K562 (cell line): Measurements from ENCODE around the gene SCARF1. TPM values are rescaled to one million over a fixed set of nuclear protein-coding genes. Genes with fewer than 3 reads are reported as not detected.
A peak's percentile ranks its signal among the peaks of the same experiment; 100 is the strongest.

Experiments used
- ASH1L ChIP-seq: fragments of 450-650 bp; IDR thresholded peaks from 2 replicates; pipeline ENCODE4 v1.6.1; 2018; ENCODE audit warnings: borderline replicate concordance, mild to moderate bottlenecking, low read depth; ENCODE audit not compliant: partially characterized antibody
- GATAD2B ChIP-seq: fragments of 450-650 bp; IDR thresholded peaks from 2 replicates; pipeline ENCODE4 v1.6.1; 2017; ENCODE audit warnings: mild to moderate bottlenecking, borderline replicate concordance
- HNRNPLL ChIP-seq: fragments of 200-400 bp; formaldehyde crosslinking; IDR thresholded peaks from 2 replicates; pipeline ENCODE4 v1.6.1; 2017; ENCODE audit warnings: low read length, low read depth, mild to moderate bottlenecking; ENCODE audit not compliant: poor library complexity, severe bottlenecking
- RBM15 ChIP-seq: fragments of 200-400 bp; formaldehyde crosslinking; IDR thresholded peaks from 2 replicates; pipeline ENCODE4 v1.6.1; 2018; ENCODE audit warnings: mild to moderate bottlenecking, low read length, moderate library complexity; ENCODE audit not compliant: insufficient read depth
- RBM22 ChIP-seq: fragments of 200-400 bp; formaldehyde crosslinking; IDR thresholded peaks from 2 replicates; pipeline ENCODE4 v1.6.1; 2018; ENCODE audit warnings: low read length, low read depth; ENCODE audit not compliant: poor library complexity, severe bottlenecking
- RHOXF2B ChIP-seq: fragments of 250-450 bp; sonication (Bioruptor Pico); conservative IDR thresholded peaks from 2 replicates; pipeline ENCODE4 v1.5.1; 2021
- SMAD4 ChIP-seq: fragments of 250-450 bp; sonication (Bioruptor Pico); conservative IDR thresholded peaks from 2 replicates; pipeline ENCODE4 v1.8.0; 2021; ENCODE audit warnings: inconsistent platforms, mild to moderate bottlenecking, moderate library complexity
- SUPT5H ChIP-seq: fragments of 450-650 bp; IDR thresholded peaks from 2 replicates; pipeline ENCODE4 v1.6.1; 2016
- TCFL5 ChIP-seq: fragments of 250-450 bp; sonication (Bioruptor Pico); conservative IDR thresholded peaks from 2 replicates; pipeline ENCODE4 v1.6.1; 2021; ENCODE audit warnings: mild to moderate bottlenecking, moderate library complexity, matching md5 sums
- U2AF2 ChIP-seq: fragments of 200-400 bp; formaldehyde crosslinking; optimal IDR thresholded peaks from 2 replicates; pipeline ENCODE3; 2017; ENCODE audit warnings: low read depth, mild to moderate bottlenecking, low read length
- YY1 ChIP-seq, 3 experiments: IDR thresholded peaks; 2 replicates each; pipeline ENCODE4 v1.6.1; 2011; ENCODE audit warnings: low read length in 2 of 3, mild to moderate bottlenecking in 2 of 3, moderate library complexity in 2 of 3, borderline replicate concordance in 1 of 3, control low read depth in 1 of 3, low read depth in 1 of 3; ENCODE audit not compliant: insufficient read depth in 3 of 3, insufficient replicate concordance in 2 of 3, control insufficient read depth in 1 of 3, insufficient read length in 1 of 3; ENCODE audit errors: extremely low read depth in 1 of 3
- ZBTB7A ChIP-seq: IDR thresholded peaks from 2 replicates; pipeline ENCODE4 v1.6.1; 2011; ENCODE audit warnings: low read depth, mild to moderate bottlenecking, low read length, moderate library complexity, borderline replicate concordance; ENCODE audit not compliant: control insufficient read depth
- ZNF75A ChIP-seq: fragments of 450-650 bp; formaldehyde crosslinking; IDR thresholded peaks from 2 replicates; pipeline ENCODE4 v1.4.0; 2020; ENCODE audit warnings: mild to moderate bottlenecking
- polyA plus RNA-seq, 8 experiments: library from polyadenylated mRNA; depleted of rRNA in 4 of 8; stranded (reverse) in 5 of 8; unstranded in 3 of 8; fragments of >200 nt; fragmentation: Nextera tagmentation in 2 of 8; fragmentation: Illumina TruSeq in 1 of 8; extraction: Ambion mirVana in 2 of 8; extraction: Trizol in 1 of 8; gene quantifications; 2 replicates each; pipeline versions ENCODE4 v1.2.1 to v1.2.3, GENCODE V29; 2011 to 2014; ENCODE audit warnings: inconsistent platforms in 1 of 8, missing spikeins in 1 of 8
- total RNA-seq, 7 experiments: library from RNA; depleted of rRNA in 6 of 7; stranded (reverse); fragments of >200 nt in 6 of 7; fragmentation: Illumina TruSeq in 2 of 7; extraction: Trizol in 2 of 7; gene quantifications; 2 replicates each; pipeline versions ENCODE4 v1.2.1 to v1.2.3, GENCODE V29; 2011 to 2021; ENCODE audit warnings: low replicate concordance in 1 of 7
- TF ChIP-seq, protein P1 (sequence below): fragments of 450-650 bp; formaldehyde crosslinking; IDR thresholded peaks from 2 replicates; pipeline ENCODE4 v1.4.0; 2020; ENCODE audit warnings: mild to moderate bottlenecking
- TF ChIP-seq, protein P2 (sequence below): sonication (generic); formaldehyde crosslinking; IDR thresholded peaks from 2 replicates; pipeline ENCODE4 v1.8.0; 2022; ENCODE audit warnings: missing genetic modification reagents, mild to moderate bottlenecking, borderline replicate concordance
- TF ChIP-seq, protein P3 (sequence below): sonication (generic); formaldehyde crosslinking; IDR thresholded peaks from 2 replicates; pipeline ENCODE4 v1.8.0; 2023; ENCODE audit warnings: mild to moderate bottlenecking, missing genetic modification reagents
- TF ChIP-seq, protein P4 (sequence below): fragments of 450-650 bp; IDR thresholded peaks from 2 replicates; pipeline ENCODE4 v1.6.1; 2016; ENCODE audit warnings: mild to moderate bottlenecking

SCARF1 gene
- total and polyA plus RNA-seq, 9 of the 15 experiments (the other 6 are each of a cell fraction or from before 2014, with no cell fraction given): 0.04 to 2.1 (median 0.63) TPM

DNA sequence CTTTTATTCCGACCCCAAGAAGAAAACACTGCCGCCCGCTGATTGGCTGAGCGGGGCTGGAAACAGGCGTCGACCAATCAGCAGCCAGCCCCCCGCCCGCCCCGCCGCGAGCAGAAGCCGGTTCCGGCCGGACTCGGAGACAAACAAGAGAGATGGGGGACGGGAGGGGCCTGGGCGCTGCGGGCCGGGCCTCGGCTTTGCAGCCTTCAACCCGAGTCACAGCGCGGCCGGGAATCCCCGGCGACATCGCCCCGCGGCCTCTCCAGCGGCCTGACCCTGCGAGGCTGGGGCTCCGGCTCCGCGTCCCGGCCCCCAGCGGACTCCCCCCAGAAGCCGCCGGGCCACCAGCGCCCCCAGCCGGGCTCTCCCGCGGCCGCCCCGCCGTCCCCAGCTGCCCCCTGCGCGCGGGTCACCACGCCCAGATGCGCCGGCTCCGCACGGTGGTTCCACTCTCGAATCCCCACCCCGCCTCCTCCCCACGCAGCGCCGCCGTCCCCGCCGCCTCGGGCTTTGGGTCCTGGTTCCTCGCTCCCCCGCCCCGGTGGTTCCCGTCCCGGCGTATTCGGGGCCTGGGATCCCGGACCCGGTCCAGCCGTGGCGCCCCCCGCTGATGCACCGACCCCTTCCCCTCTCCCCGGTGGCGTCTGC is 16.6 kb downstream of the SCARF1 start (continued):
- TF ChIP-seq ZBTB7A (peak; percentile 48; the same call in 1 of the 2 replicates), HNRNPLL (peak; percentile 51), SUPT5H (0 out of 2 replicates have a peak, but pooled peaks have one; percentile 4), GATAD2B (peak; percentile 77; the same call in 1 of the 2 replicates), ASH1L (peak; percentile 17), RBM15 (no peak), ZNF75A (CRISPR knock-in tag) (no peak), TCFL5 (CRISPR knock-in tag) (no peak), RBM22 (no peak), SMAD4 (CRISPR knock-in tag) (peak; percentile 81), YY1 (IDR thresholded peaks at IDR 0.05; ENCODE audit: borderline replicate concordance in 1 of 3, control insufficient read depth in 1 of 3, extremely low read depth in 1 of 3, insufficient read depth in 3 of 3, insufficient read length in 1 of 3, insufficient replicate concordance in 2 of 3, low read depth in 1 of 3, low read length in 2 of 3) (peak in 1 of 3 experiments; percentile 29), RHOXF2B (CRISPR knock-in tag) (no peak), U2AF2 (no peak)
- TF ChIP-seq, protein P1, sequence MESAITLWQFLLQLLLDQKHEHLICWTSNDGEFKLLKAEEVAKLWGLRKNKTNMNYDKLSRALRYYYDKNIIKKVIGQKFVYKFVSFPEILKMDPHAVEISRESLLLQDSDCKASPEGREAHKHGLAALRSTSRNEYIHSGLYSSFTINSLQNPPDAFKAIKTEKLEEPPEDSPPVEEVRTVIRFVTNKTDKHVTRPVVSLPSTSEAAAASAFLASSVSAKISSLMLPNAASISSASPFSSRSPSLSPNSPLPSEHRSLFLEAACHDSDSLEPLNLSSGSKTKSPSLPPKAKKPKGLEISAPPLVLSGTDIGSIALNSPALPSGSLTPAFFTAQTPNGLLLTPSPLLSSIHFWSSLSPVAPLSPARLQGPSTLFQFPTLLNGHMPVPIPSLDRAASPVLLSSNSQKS (CRISPR knock-in tag): no peak
- TF ChIP-seq, protein P2, sequence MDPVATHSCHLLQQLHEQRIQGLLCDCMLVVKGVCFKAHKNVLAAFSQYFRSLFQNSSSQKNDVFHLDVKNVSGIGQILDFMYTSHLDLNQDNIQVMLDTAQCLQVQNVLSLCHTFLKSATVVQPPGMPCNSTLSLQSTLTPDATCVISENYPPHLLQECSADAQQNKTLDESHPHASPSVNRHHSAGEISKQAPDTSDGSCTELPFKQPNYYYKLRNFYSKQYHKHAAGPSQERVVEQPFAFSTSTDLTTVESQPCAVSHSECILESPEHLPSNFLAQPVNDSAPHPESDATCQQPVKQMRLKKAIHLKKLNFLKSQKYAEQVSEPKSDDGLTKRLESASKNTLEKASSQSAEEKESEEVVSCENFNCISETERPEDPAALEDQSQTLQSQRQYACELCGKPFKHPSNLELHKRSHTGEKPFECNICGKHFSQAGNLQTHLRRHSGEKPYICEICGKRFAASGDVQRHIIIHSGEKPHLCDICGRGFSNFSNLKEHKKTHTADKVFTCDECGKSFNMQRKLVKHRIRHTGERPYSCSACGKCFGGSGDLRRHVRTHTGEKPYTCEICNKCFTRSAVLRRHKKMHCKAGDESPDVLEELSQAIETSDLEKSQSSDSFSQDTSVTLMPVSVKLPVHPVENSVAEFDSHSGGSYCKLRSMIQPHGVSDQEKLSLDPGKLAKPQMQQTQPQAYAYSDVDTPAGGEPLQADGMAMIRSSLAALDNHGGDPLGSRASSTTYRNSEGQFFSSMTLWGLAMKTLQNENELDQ (CRISPR knock-in tag): no peak
- TF ChIP-seq, protein P3, sequence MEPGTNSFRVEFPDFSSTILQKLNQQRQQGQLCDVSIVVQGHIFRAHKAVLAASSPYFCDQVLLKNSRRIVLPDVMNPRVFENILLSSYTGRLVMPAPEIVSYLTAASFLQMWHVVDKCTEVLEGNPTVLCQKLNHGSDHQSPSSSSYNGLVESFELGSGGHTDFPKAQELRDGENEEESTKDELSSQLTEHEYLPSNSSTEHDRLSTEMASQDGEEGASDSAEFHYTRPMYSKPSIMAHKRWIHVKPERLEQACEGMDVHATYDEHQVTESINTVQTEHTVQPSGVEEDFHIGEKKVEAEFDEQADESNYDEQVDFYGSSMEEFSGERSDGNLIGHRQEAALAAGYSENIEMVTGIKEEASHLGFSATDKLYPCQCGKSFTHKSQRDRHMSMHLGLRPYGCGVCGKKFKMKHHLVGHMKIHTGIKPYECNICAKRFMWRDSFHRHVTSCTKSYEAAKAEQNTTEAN (CRISPR knock-in tag): no peak
- TF ChIP-seq, protein P4, sequence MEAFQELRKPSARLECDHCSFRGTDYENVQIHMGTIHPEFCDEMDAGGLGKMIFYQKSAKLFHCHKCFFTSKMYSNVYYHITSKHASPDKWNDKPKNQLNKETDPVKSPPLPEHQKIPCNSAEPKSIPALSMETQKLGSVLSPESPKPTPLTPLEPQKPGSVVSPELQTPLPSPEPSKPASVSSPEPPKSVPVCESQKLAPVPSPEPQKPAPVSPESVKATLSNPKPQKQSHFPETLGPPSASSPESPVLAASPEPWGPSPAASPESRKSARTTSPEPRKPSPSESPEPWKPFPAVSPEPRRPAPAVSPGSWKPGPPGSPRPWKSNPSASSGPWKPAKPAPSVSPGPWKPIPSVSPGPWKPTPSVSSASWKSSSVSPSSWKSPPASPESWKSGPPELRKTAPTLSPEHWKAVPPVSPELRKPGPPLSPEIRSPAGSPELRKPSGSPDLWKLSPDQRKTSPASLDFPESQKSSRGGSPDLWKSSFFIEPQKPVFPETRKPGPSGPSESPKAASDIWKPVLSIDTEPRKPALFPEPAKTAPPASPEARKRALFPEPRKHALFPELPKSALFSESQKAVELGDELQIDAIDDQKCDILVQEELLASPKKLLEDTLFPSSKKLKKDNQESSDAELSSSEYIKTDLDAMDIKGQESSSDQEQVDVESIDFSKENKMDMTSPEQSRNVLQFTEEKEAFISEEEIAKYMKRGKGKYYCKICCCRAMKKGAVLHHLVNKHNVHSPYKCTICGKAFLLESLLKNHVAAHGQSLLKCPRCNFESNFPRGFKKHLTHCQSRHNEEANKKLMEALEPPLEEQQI: no peak
